ENCODE measurements around the gene SCGB1A1.
"Not testable (repeated sequence)": the region's sequence is repeated elsewhere in the genome, so short reads cannot be mapped to it uniquely, and the experiment has no call there.

Gene SCGB1A1

GRCh38 chr11:62423012-62423411, 4.2 kb downstream of the SCGB1A1 start:
- DNase-seq, result no peak

- peak; percentile 73 to 90 for DNase-seq
Measured at GRCh38 chr11:62427630-62428233, 8.9 kb downstream of the SCGB1A1 start.

GRCh38 chr11:62428871-62429560, 10.2 kb downstream of the SCGB1A1 start:
- DNase-seq, result peak; percentile 42

- DNase-seq, result no peak
Measured at GRCh38 chr11:62430425-62430824, 11.6 kb downstream of the SCGB1A1 start.

GRCh38 chr11:62431171-62431901, 12.5 kb downstream of the SCGB1A1 start:
- no peak for DNase-seq

- no peak for DNase-seq
Measured at GRCh38 chr11:62432695-62433094, 13.9 kb downstream of the SCGB1A1 start.

GRCh38 chr11:62433141-62433903, 14.5 kb downstream of the SCGB1A1 start:
- DNase-seq, result no peak

- no peak for DNase-seq
Measured at GRCh38 chr11:62433904-62434276, 15.1 kb downstream of the SCGB1A1 start.

- peak; percentile 31 to 35 for DNase-seq
Measured at GRCh38 chr11:62435846-62436660, 17.2 kb downstream of the SCGB1A1 start.

GRCh38 chr11:62437616-62438015, 18.8 kb downstream of the SCGB1A1 start:
- no peak for DNase-seq

- no peak for DNase-seq
Measured at GRCh38 chr11:62438641-62439040, 19.8 kb downstream of the SCGB1A1 start.

GRCh38 chr11:62439785-62440602, 21.2 kb downstream of the SCGB1A1 start:
- peak; percentile 69 to 93 for DNase-seq

GRCh38 chr11:62443390-62444235, 24.8 kb downstream of the SCGB1A1 start:
- peak; percentile 44 to 61 for DNase-seq

GRCh38 chr11:62444236-62444833, 25.5 kb downstream of the SCGB1A1 start:
- peak; percentile 68 to 70 for DNase-seq

- no peak for DNase-seq
Measured at GRCh38 chr11:62444835-62445234, 26.0 kb downstream of the SCGB1A1 start.

- no peak for DNase-seq
Measured at GRCh38 chr11:62445314-62445740, 26.5 kb downstream of the SCGB1A1 start.

- DNase-seq, result no peak
Measured at GRCh38 chr11:62446091-62446490, 27.3 kb downstream of the SCGB1A1 start.

- no peak for DNase-seq
Measured at GRCh38 chr11:62449451-62449851, 30.6 kb downstream of the SCGB1A1 start.

- DNase-seq, result not testable (repeated sequence)
Measured at GRCh38 chr11:62449912-62450311, 31.1 kb downstream of the SCGB1A1 start.
